OCI-LY7 (cell line): Measurements from ENCODE around the gene KBTBD8.

Source experiments
- EZH2phosphoT487 ChIP-seq: fragments of 200-600 bp; sonication (generic); IDR thresholded peaks from 2 replicates; pipeline ENCODE4 v1.6.1; 2018; ENCODE audit warnings: low read depth, borderline replicate concordance, mild to moderate bottlenecking, mixed run types, antibody characterized with exemption, low read length, moderate library complexity, mixed read lengths
- TF ChIP-seq, protein P1 (sequence below): fragments of 200-600 bp; sonication (generic); conservative IDR thresholded peaks from 2 replicates; pipeline ENCODE4 v1.5.1; 2014; ENCODE audit warnings: mild to moderate bottlenecking, antibody characterized with exemption, low read length, moderate library complexity, mixed read lengths

DNA sequence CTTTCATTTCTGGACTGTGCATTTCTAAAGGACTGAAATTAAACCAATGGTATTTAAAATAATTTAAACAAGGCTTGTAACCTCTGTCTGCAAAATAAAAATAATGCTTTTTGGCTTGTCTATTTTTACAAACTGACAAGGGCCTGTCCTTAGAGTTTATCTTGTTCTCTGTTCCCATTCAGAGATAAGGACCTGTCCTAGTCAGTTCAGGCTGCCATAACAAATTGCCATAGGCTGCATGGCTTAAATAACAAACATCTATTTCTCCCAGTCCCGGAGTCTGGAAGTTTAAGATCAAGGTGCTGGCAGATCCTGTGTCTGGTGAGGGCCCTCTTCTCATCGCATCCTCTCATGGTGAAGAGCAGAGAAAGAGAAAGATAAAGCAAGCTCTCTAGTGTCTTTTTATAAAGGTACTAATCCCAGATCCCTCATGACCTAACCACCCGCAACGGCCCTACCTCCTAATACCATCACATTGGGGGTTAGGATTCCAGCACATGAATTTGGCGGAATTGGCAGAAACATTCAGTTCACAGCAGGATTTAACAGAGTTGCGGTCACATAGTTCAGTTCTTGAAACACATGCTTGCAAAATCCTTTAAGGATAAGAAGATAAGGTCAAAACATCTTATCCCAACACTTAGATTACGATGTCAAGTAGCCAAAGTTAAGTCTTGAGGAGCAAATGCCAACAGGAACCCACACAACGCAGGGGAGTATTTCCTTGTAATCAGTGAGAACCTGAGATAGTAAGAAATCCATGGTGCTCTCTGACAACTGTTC lies 17.8 kb downstream of the KBTBD8 start:
- TF ChIP-seq, protein P1, sequence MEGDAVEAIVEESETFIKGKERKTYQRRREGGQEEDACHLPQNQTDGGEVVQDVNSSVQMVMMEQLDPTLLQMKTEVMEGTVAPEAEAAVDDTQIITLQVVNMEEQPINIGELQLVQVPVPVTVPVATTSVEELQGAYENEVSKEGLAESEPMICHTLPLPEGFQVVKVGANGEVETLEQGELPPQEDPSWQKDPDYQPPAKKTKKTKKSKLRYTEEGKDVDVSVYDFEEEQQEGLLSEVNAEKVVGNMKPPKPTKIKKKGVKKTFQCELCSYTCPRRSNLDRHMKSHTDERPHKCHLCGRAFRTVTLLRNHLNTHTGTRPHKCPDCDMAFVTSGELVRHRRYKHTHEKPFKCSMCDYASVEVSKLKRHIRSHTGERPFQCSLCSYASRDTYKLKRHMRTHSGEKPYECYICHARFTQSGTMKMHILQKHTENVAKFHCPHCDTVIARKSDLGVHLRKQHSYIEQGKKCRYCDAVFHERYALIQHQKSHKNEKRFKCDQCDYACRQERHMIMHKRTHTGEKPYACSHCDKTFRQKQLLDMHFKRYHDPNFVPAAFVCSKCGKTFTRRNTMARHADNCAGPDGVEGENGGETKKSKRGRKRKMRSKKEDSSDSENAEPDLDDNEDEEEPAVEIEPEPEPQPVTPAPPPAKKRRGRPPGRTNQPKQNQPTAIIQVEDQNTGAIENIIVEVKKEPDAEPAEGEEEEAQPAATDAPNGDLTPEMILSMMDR, result no peak
- TF ChIP-seq EZH2phosphoT487, result no peak
